ENCODE measurements around the gene MICALL1. TPM values are rescaled to one million over a fixed set of nuclear protein-coding genes. Genes with fewer than 3 reads are reported as not detected.
A peak's percentile ranks its signal among the peaks of the same experiment; 100 is the strongest.

MICALL1 gene
- total RNA-seq, 1 donor from 2014 or later = 65.5 TPM

DNA sequence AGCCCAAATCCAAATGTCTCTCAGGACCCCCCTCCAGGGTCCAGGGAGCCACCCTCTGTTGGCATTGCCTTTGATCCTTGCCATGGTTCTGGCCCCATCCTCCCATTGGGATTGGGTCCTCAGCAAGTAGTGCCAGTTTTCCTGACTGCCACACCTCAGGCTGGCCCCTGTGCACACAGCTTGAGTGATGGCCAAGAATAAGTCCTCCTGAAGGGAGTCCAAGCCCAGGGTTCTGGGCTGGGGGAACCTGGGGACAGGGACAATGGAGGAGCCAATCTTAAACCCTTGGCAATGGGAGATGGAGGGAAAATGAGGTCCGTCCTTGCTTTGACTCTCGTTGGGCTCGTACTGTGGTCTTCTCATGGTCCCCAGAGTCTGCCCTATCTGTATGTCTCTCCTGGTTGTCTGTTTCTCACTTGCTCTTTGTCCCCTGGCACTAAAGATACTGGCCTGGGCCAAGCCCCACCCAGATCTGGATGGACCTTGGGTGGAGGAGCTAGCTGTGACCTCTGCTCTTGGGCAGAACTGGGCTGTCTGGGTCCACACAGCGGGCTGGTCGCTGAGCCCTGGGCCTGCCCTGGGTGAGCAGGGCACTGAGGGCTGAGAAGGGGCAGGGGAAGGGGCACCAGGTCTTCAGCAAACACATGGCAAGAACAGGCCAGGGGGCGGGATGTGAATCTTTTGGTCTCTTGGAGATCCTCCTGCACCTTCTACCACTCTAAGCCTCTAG lies 75.3 kb downstream of the MICALL1 start:
- no peak for DNase-seq (ENCODE audit: low spot score)

DNA sequence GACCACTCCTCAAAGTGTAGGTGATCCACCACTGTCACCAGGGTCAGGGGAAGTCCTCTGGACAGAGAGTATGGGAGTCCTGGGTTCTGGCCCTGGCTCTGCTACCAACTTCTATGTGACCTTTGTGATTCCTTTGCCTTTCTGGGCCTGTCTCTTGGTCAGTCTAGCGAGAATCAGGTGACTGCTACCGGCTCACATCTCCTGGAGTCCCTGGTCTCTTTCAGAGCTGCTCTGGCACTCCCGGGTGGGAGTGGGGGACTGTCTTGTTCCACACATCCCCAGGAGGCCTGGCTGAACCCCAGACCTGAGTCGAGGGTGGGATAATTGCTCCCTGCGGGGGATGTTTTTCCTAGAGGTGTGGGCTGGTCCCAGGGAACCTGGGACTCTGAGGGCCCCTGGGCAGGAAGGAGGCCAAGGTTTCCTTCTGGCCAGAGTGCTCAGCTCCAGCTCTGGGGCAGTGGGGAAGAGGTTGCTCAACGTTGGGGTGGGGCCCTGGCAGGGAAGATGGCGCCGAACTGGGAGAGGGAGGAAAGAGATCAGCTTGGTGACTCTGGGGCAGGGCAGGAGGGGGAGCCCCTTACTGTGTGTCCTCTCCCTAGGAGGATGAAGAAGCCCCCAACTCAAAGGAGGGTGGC lies 76.2 kb downstream of the MICALL1 start:
- Mint-ChIP-seq H3K36me3 (ENCODE audit: low read depth) (no peaks in the 10 kb centered on the region), H3K9me3 (ENCODE audit: low read depth) (no peaks in the 10 kb centered on the region), H3K27me3 (ENCODE audit: low read depth) (peaks cover 10% of the 10 kb centered on the region), H3K4me1 (ENCODE audit: low read depth) (no peaks in the 10 kb centered on the region), H3K27ac (ENCODE audit: unreplicated experiment) (no peak overlapping the region), H3K4me3 (ENCODE audit: unreplicated experiment) (no peak overlapping the region)
- TF ChIP-seq, protein P1, sequence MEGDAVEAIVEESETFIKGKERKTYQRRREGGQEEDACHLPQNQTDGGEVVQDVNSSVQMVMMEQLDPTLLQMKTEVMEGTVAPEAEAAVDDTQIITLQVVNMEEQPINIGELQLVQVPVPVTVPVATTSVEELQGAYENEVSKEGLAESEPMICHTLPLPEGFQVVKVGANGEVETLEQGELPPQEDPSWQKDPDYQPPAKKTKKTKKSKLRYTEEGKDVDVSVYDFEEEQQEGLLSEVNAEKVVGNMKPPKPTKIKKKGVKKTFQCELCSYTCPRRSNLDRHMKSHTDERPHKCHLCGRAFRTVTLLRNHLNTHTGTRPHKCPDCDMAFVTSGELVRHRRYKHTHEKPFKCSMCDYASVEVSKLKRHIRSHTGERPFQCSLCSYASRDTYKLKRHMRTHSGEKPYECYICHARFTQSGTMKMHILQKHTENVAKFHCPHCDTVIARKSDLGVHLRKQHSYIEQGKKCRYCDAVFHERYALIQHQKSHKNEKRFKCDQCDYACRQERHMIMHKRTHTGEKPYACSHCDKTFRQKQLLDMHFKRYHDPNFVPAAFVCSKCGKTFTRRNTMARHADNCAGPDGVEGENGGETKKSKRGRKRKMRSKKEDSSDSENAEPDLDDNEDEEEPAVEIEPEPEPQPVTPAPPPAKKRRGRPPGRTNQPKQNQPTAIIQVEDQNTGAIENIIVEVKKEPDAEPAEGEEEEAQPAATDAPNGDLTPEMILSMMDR (IDR thresholded peaks at IDR 0.05) = no peak
- no peak for DNase-seq (ENCODE audit: low spot score)

More for the DNA sequence above, 75.3 kb downstream of the MICALL1 start:
- TF ChIP-seq, protein P1 (IDR thresholded peaks at IDR 0.05) = no peak
- Mint-ChIP-seq H3K27ac (ENCODE audit: unreplicated experiment) (no peak overlapping the region), H3K4me1 (ENCODE audit: low read depth) (no peaks in the 10 kb centered on the region), H3K27me3 (ENCODE audit: low read depth) (peaks cover 10% of the 10 kb centered on the region), H3K9me3 (ENCODE audit: low read depth) (no peaks in the 10 kb centered on the region), H3K4me3 (ENCODE audit: unreplicated experiment) (no peak overlapping the region), H3K36me3 (ENCODE audit: low read depth) (no peaks in the 10 kb centered on the region)

DNA sequence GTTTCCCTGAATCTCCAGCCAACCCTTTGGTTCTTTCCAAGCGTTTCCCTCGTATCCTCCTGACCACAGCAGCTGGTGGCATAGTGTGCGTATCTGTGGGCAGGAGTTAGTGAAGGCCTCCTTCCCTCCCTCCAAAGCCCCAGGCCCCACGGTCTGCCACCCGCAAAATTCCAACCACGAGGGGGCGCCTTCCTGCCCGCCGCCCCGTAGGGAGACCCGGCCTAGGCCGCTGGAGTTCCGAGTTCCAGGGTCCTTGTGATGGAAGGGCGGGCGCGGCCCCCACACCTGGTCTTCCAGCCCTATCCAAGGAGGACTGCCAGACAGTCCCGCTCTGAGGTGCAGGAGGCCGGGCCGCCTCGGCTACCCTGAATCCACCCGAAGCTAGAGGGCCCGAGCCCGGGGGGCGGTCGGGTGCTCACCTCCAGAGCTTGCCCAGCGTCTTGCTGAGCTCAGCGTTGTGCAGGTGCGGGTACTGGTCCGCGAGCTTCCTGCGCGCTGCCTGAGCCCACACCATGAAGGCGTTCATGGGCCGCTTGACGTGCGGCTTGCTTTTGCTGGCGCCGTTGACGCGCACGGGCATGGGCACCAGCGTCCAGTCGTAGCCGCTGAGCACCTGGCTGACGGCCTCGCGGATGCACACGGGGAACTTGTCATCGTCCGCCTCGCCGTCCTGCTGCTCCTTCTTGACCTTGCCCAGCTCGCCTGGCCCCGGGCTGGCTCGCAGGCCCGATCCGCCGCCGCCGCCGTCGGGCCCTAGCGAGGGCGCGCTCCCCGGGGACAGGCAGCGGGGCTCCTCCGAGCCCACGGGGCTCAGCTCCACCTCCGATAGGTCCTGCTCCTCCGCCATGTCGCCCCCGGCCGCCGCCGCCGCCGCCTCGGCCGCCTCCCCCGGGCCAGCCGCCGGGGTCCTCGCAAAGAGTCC lies 77.1 kb downstream of the MICALL1 start:
- Mint-ChIP-seq H3K27ac (ENCODE audit: unreplicated experiment) (no peak overlapping the region), H3K9me3 (ENCODE audit: low read depth) (no peaks in the 10 kb centered on the region), H3K4me3 (ENCODE audit: unreplicated experiment) (no peak overlapping the region), H3K36me3 (ENCODE audit: low read depth) (no peaks in the 10 kb centered on the region), H3K4me1 (ENCODE audit: low read depth) (no peaks in the 10 kb centered on the region), H3K27me3 (ENCODE audit: low read depth) (peaks cover 10% of the 10 kb centered on the region)
- TF ChIP-seq, protein P1 (IDR thresholded peaks at IDR 0.05) = peak; percentile 72
- no peak for DNase-seq (ENCODE audit: low spot score)

DNA sequence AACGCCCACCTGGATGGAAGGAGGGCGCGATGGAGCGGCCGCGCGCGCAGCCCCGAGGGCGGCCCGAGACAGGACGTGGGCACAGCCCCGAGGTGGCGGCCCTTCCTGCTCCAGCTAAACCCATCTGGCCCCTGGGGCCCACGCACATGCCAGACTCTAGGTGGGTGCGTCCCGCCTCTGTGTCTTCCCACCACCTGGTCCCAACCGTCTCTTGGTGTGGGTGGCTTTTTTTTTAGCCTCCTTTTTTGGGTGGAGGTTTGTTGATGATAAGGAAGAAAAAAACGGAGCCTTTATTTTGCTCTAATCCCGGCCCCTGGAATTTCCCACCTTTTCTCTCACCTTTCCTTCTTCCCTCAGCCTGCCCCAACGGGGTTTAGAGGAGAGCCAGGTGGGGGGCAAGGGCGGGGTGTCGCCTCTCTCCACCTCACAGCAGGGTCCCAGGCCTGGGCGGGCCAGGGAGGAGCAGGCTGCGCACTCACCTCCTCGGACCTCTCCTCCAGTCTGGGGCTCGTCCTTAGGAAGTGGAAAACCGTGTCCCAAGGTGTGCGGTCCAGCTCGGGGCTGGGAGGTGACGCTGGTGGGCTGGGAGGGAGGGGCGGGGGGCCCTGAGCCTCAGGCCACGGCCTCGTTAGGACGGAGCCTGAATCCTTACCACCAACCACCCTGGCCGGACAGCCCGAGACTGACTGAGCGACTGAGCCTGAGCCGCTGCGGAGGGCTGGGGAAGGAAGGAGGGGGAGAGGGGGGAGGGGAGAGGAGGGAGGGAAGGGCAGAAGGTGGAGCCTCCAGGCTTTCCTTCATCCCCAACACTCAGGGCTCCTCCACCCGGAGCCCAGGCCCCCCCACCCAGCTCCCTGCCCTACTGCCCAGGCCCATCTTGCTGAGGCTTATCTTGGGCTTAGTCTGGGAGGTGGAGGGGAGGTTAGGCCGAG lies 78.0 kb downstream of the MICALL1 start, which contains the start of gene SOX10:
SOX10 (minus strand) TSS at position 696 of the 932 bp plus-strand sequence. CDS start 771 bp downstream, outside the sequence.
- no peak within 1 kb of the TSS for H3K4me3 Mint-ChIP-seq (ENCODE audit: unreplicated experiment)
- H3K27ac Mint-ChIP-seq (ENCODE audit: unreplicated experiment) = no peak within 1 kb of the TSS

More for the DNA sequence above, 78.0 kb downstream of the MICALL1 start, which contains the start of gene SOX10:
- H3K9me3 Mint-ChIP-seq (ENCODE audit: low read depth) = no peaks in the 10 kb centered on the region
- no peak for DNase-seq (ENCODE audit: low spot score)
- TF ChIP-seq, protein P1 (IDR thresholded peaks at IDR 0.05) = no peak
- no peaks in the 10 kb centered on the region for H3K36me3 Mint-ChIP-seq (ENCODE audit: low read depth)
- no peaks in the 10 kb centered on the region for H3K4me1 Mint-ChIP-seq (ENCODE audit: low read depth)
- peaks cover 10% of the 10 kb centered on the region for H3K27me3 Mint-ChIP-seq (ENCODE audit: low read depth)

Data from chondrocyte (in vitro differentiated cells).